Kidney (tissue), 14 donors: ENCODE measurements around the gene PRUNE2. TPM values are rescaled to one million over a fixed set of nuclear protein-coding genes. Genes with fewer than 3 reads are reported as not detected.

Source experiments
- DNase-seq, 5 donors: peaks; one replicate each; pipeline ENCODE4 v3.0.0-alpha.2; 2013 to 2020
- FAIRE-seq: peaks from 2 replicates; lab custom pipeline; 2012; peaks lifted over from hg19 to GRCh38; lab: Jason Lieb, UNC
- H3K27ac ChIP-seq, 2 donors: one replicate each; pipeline ENCODE4 v1.7.0; 2013; ENCODE audit warnings: low read depth in 2 of 2, low read length in 2 of 2, inconsistent platforms in 1 of 2
- H3K27me3 ChIP-seq: one replicate; pipeline ENCODE4 v1.7.1; 2013; ENCODE audit warnings: low read length, inconsistent platforms; ENCODE audit not compliant: control insufficient read depth, insufficient read depth
- H3K36me3 ChIP-seq, 3 donors: one replicate each; pipeline versions ENCODE4 v1.7.0 to v1.7.1; 2013; ENCODE audit warnings: low read length in 3 of 3, control low read depth in 1 of 3, inconsistent platforms in 1 of 3; ENCODE audit not compliant: insufficient read depth in 3 of 3, control insufficient read depth in 2 of 3
- H3K4me1 ChIP-seq, 3 donors: one replicate each; pipeline versions ENCODE4 v1.7.0 to v1.7.1; 2013; ENCODE audit warnings: low read length in 3 of 3, inconsistent platforms in 1 of 3, low read depth in 1 of 3; ENCODE audit not compliant: control insufficient read depth in 2 of 3, insufficient read depth in 2 of 3
- H3K4me3 ChIP-seq, 3 donors: one replicate each; pipeline versions ENCODE4 v1.7.0 to v1.8.1; 2013; ENCODE audit warnings: low read length in 3 of 3, control low read depth in 1 of 3, inconsistent platforms in 1 of 3
- H3K9ac ChIP-seq, 3 donors: one replicate each; pipeline versions ENCODE4 v1.7.0 to v1.7.1; 2013; ENCODE audit warnings: low read length in 3 of 3, control low read depth in 1 of 3, inconsistent platforms in 1 of 3
- H3K9me3 ChIP-seq, 3 donors: one replicate each; pipeline versions ENCODE4 v1.7.0 to v1.7.1; 2013; ENCODE audit warnings: low read length in 3 of 3, control low read depth in 1 of 3, inconsistent platforms in 1 of 3; ENCODE audit not compliant: control insufficient read depth in 2 of 3, insufficient read depth in 1 of 3
- intact Hi-C: fragments of 100-400 bp; cut with DNase I; formaldehyde crosslinking; loops from one replicate; pipeline ENCODE4 v1.11.1; 2022
- polyA plus RNA-seq: library from polyadenylated mRNA; stranded (reverse); fragments of 350-450 nt; fragmentation: Illumina TruSeq; extraction: RNeasy Lipid Tissue Mini Kit (QIAGEN cat#74804); gene quantifications from one replicate; pipeline ENCODE4 v1.2.3, GENCODE V29; 2014; ENCODE audit warnings: low read depth, low replicate concordance; ENCODE audit not compliant: insufficient read depth
- total RNA-seq: library from RNA; stranded (reverse); fragmentation: NEBNext Ultra II Directional; extraction: Animal tissue kit (Norgen Biotek cat#: 25700); gene quantifications from one replicate; pipeline ENCODE4 v1.2.1, GENCODE V29; 2021
- TF ChIP-seq, protein P1 (sequence below): IDR thresholded peaks from 3 replicates; pipeline ENCODE4 v1.5.1; 2012; ENCODE audit warnings: mild to moderate bottlenecking, moderate library complexity, borderline replicate concordance; ENCODE audit not compliant: insufficient read depth; ENCODE audit errors: extremely low read depth
- donor health status: control.
- donor health status: control.
- donor health status: control.
- donor health status: control.
- donor health status: control.
- donor health status: DM: yes; HTN: yes; CAD: no.
- donor health status: Normal renal cell carcinoma (clear cell type).

PRUNE2 gene
- total and polyA plus RNA-seq, 2 donors from 2014 or later = 12.6 to 65.1 TPM

DNA sequence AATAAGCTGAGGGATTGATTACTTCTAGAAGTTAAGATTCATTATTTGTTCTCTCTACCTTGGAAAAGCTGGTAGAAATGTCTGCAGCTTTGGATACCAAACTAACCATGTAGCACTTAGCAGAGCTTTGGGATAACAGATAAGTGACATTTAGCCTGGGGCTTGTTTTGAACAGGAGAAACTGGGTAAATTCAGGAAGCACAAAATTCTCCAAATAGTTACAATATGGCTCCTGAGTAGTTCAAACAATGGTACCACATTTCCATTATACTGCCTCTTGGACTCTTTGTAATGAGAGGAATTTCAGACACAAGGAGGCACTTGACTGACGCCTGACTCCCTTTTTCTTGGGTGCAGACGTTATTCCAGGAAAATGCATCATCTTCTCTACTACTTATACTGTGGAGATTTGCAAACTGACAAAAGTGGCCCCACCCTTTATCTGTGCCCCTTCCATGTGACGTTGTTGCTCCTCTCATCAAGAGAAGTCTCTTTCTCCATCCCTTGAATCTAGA is 22.5 kb downstream of the PRUNE2 start:
- Histone ChIP-seq H3K27ac (no peak overlapping the region), H3K9ac (no peak overlapping the region), H3K27me3 (no peaks in the 10 kb centered on the region), H3K9me3 (no peaks in the 10 kb centered on the region), H3K4me3 (no peak overlapping the region), H3K36me3 (no peaks in the 10 kb centered on the region), H3K4me1 (no peaks in the 10 kb centered on the region)
- TF ChIP-seq, protein P1, sequence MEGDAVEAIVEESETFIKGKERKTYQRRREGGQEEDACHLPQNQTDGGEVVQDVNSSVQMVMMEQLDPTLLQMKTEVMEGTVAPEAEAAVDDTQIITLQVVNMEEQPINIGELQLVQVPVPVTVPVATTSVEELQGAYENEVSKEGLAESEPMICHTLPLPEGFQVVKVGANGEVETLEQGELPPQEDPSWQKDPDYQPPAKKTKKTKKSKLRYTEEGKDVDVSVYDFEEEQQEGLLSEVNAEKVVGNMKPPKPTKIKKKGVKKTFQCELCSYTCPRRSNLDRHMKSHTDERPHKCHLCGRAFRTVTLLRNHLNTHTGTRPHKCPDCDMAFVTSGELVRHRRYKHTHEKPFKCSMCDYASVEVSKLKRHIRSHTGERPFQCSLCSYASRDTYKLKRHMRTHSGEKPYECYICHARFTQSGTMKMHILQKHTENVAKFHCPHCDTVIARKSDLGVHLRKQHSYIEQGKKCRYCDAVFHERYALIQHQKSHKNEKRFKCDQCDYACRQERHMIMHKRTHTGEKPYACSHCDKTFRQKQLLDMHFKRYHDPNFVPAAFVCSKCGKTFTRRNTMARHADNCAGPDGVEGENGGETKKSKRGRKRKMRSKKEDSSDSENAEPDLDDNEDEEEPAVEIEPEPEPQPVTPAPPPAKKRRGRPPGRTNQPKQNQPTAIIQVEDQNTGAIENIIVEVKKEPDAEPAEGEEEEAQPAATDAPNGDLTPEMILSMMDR = no peak
- no peak for FAIRE-seq
- no peak for DNase-seq
- intact Hi-C loops = no loop called here

DNA sequence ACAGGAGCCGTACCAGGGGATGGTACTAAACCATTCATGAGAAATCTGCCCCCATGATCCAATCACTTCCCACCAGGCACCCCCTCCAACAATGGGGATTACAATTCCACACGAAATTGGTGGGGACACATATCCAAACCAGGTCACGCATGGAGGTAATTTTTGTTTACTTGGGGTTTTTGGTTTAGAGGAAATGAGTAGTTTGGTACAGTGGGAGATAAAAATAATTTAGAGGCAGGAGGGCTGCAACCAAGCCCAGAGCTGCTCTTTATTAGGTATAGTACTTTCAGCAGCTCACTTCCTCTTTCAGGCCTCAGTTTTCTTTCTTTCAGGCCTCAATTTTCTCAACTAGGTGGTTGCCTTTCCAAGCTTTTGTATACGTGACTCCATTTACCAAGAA is 23.2 kb downstream of the PRUNE2 start:
- Histone ChIP-seq H3K27me3 (no peaks in the 10 kb centered on the region), H3K4me1 (no peaks in the 10 kb centered on the region), H3K9ac (no peak overlapping the region), H3K9me3 (no peaks in the 10 kb centered on the region), H3K36me3 (no peaks in the 10 kb centered on the region), H3K27ac (no peak overlapping the region), H3K4me3 (no peak overlapping the region)
- DNase-seq (no peak), FAIRE-seq (no peak)
- TF ChIP-seq, protein P1 = no peak
- intact Hi-C loops = no loop called here

DNA sequence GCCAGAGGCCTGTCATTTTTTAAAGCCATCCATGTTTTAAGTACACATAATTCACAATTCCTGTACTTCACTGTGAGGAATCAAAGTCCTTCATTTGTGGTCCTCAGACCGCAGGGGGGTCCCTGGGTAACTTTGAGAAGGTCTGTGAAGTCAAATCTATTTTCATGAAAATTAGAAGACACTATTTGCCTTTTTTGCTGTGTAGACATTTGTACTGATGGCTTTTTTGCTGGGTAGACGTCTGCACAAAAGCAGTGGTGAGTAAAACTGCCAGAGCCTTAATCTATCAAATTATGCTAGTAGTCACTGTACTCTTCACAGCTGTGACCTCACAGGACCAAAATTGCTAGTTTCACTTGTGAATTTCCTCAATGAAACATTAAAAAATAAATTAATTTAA is 25.7 kb downstream of the PRUNE2 start:
- FAIRE-seq = no peak
- H3K4me3 ChIP-seq = no peak overlapping the region

More for the DNA sequence above, 25.7 kb downstream of the PRUNE2 start:
- intact Hi-C loops = no loop called here
- H3K27ac ChIP-seq = no peak overlapping the region
- DNase-seq = no peak
- H3K4me1 ChIP-seq = no peaks in the 10 kb centered on the region
- TF ChIP-seq, protein P1 = no peak
- H3K36me3 ChIP-seq = no peaks in the 10 kb centered on the region
- no peak overlapping the region for H3K9ac ChIP-seq
- H3K9me3 ChIP-seq = no peaks in the 10 kb centered on the region
- no peaks in the 10 kb centered on the region for H3K27me3 ChIP-seq
